ENCODE measurements around the gene DLGAP1.

Gene DLGAP1

GRCh38 chr18:3508576-3509549, 946.2 kb downstream of the DLGAP1 start:
- no peak for DNase-seq (ENCODE audit: low read depth, low spot score)

- no peak for DNase-seq (ENCODE audit: low read depth, low spot score)
These were observed 950.5 kb downstream of the DLGAP1 start for GRCh38 chr18:3504637-3505036.

DNA sequence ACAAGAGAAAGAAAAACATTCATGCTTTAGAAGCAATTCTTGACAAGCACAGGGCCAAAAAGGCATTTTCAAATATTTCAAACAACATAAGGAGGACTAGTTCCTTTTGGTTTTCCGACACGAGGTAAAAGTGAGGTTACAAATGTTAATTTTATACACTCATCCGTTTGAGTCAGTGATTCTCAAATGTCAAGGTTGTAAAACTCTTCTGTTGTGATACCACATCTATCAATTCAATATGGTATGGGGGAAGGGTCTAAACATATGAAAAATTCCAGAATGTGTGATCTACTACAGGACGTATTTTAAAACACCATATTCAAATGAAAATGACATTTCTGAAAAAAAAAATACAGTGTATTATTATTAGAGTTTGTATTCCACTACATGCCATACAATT, 952.5 kb downstream of the DLGAP1 start:
- no peak for DNase-seq (ENCODE audit: low read depth, low spot score)

- DNase-seq (ENCODE audit: low read depth, low spot score): no peak
These were observed 955.1 kb downstream of the DLGAP1 start for GRCh38 chr18:3500016-3500415.

- no peak for DNase-seq (ENCODE audit: low read depth, low spot score)
These were observed 955.6 kb downstream of the DLGAP1 start for GRCh38 chr18:3499501-3499900.

GRCh38 chr18:3498698-3499471, 956.2 kb downstream of the DLGAP1 start:
- DNase-seq (ENCODE audit: low read depth, low spot score): no peak

GRCh38 chr18:3495691-3496430, 959.2 kb downstream of the DLGAP1 start:
- no peak for DNase-seq (ENCODE audit: low read depth, low spot score)

DNA sequence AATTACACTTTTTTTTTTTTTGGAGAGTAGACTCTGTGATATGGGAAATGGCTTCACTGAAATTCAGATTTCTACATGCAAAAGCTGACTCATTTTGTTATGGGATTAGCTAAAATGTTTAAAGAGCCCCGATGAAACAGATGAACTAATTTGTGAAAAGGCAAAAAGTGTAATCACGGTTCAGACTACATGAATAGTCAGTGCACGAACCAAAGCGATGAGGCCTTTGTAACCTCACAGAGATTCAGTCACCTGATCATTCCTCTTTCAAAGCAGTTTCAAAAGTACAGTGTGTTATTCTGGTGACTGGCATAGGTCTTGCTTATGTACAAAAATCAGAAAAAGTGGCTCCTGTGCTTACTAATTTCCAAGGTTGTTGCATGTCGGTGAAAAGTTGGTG, 960.5 kb downstream of the DLGAP1 start:
- DNase-seq (ENCODE audit: low read depth, low spot score): no peak

GRCh38 chr18:3494245-3494526, 960.9 kb downstream of the DLGAP1 start:
- no peak for DNase-seq (ENCODE audit: low read depth, low spot score)

DNA sequence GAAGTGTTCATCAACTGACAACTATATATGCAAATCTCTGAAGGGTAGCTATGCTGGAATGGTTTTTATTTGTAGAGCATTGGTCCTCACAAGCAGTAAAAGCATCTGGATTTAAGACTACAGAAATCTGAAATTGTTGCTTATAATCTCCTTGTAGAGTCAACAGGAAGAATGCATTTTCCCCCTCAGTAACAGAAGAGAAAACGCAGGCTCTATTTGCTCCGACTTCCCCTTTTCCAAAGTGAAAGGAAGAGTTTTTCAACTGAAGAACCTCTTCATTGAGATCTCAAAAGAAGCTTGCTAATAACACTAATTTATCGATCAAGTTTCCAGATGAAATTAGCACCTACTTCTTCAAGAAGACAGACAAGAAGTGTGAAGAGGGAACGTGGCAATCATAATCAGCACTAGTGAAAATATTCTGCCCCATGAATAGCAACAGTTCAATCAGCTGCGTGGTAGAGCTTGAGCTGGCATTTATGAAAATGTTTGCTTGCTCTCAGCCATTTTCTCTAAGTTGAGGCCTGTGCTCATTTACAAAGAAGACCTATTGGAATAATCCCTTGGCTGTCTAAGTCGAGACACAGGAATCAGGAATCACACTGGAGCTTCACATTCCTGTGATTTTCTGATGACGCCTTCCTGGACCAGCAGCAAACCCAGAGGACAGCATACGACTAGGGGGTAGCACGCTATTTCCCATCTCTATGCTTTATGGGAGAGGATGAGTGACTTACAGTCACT, 961.4 kb downstream of the DLGAP1 start:
- no peak for DNase-seq (ENCODE audit: low read depth, low spot score)

GRCh38 chr18:3492721-3493120, 962.4 kb downstream of the DLGAP1 start:
- no peak for DNase-seq (ENCODE audit: low read depth, low spot score)

DNA sequence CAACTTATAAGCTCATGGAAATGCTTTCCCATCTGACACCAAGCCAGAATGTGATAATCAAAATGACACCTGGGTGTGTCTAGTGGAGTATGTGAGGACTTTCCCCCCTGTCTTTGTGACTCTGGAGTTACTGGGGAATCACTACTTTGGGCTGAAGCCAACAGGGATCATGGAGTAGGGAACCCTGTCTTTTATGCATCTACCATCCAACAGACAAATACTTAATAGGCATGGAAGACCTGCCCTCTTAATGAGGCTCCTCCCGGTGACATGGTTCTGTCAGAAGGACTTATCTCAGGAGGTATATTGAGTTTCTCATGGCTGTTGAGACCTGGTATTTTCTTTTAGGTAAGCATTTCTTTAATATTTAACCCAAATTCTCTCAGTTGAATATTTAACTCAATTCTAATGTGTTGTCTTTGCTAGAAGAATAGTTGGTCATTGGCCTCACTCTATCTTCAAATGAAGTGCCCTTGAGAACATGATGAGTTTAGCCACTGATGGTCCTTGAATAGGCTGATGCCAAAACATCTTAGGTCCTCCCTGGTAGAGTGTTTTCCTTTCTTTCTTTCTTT, 963.0 kb downstream of the DLGAP1 start:
- DNase-seq (ENCODE audit: low read depth, low spot score): no peak

DNA sequence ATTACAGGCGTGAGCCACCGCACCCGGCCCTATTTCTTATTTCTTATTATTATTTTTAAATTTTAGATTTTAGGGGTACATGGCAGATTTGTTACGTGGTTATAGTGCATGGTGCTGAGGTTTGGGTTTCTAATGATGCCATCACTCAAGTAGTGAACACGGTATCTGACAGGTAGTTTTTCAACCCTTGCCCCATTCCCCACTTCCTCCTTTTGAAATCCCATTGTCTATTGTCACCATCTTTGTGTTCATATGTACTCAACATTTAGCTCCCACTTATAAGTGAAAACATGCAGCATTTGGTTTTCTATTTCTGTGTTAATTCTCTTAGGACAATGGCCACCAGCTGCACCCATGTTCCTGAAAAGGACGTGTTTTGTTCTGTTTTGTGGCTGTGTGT, 965.6 kb downstream of the DLGAP1 start:
- no peak for DNase-seq (ENCODE audit: low read depth, low spot score)

GRCh38 chr18:3486512-3486911, 968.6 kb downstream of the DLGAP1 start:
- no peak for DNase-seq (ENCODE audit: low read depth, low spot score)

DNA sequence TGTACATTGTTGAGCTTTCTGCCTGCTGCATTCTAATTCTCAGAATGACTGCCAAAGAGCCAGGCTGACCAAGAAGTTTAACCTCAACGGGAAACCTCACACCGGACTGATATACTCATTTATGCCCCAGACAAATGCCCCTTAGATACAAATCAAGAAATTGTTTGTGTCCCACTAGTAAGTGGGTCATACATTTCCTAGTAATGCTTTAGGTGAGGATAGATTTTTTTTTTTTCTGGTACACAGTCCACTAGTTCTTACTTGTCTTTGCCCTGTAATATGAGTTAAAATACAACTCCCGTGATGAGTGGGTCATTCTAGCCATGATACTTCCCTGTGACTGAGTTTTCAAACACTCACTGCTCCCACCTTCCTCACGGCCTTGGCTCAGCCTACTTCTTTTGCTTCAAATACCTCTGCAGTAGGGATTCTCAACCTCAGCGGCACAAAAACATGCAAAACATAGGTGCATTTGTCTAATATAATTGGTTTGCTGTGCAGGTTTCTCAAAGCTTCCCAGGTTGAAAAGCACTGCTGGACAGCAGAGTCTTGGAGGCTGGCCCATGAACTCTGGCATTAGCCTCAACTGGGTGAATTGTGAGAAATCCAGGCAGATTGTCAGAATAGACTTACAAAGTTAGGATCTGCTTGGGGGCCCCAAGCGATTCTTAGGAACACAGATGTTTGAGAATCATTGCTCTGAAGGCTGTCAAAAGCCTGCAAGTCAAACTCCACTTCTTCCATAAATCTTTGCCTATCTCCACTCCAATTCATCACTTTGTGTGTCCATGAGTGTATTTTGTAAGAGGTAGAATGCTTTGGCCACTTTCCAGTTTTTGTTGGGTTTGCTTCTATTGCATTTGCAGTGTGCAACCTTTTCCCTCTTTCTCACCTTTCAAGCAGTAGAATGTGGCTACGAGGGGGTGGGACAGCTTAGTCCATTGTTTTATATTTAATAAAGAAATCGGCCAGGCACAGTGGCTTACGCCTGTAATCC, 969.7 kb downstream of the DLGAP1 start:
- no peak for DNase-seq (ENCODE audit: low read depth, low spot score)

DNA sequence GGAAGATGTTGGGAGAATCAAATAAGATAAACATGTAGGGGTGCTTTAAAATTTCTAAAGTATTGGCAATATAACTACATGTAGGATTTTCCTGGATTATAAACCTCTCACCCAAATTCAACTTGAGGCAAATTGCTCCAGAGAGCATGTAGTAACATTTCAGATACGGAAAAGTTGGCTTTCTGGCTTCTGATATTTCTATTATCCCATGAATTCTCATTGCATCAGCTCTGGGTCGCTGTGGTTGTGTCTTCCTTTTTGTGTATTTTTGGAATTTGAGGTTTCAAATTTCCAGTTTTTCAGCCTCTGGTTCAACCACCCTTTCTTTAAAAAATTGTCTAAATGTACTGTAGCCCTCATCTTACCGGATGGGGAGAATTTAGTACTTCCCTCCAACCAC, 972.8 kb downstream of the DLGAP1 start:
- no peak for DNase-seq (ENCODE audit: low read depth, low spot score)

DNA sequence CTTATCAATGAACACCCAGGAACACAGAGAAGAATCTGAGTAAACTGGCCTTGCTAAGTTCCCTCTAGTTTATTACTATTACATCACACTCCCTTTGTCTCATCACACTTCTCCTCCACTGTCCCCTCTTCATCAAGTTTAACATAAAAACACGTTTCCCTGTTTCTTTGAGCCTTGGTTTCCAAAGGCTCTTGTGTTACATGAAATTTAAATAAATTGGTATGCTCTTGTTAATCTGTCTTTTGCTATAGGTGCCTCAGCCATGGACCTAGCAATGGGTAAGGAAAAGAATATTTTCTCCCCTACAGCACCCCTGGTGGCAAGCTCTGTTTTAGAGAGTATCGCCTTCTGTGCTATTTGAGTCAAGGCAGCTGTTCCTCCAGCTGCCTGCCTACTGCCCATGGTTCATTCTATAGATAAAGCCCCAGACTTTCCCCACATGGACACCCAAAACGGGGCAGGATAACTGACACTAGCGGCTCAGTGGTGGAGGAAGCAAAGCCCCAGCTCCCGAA, 973.4 kb downstream of the DLGAP1 start:
- DNase-seq (ENCODE audit: low read depth, low spot score): no peak

DNA sequence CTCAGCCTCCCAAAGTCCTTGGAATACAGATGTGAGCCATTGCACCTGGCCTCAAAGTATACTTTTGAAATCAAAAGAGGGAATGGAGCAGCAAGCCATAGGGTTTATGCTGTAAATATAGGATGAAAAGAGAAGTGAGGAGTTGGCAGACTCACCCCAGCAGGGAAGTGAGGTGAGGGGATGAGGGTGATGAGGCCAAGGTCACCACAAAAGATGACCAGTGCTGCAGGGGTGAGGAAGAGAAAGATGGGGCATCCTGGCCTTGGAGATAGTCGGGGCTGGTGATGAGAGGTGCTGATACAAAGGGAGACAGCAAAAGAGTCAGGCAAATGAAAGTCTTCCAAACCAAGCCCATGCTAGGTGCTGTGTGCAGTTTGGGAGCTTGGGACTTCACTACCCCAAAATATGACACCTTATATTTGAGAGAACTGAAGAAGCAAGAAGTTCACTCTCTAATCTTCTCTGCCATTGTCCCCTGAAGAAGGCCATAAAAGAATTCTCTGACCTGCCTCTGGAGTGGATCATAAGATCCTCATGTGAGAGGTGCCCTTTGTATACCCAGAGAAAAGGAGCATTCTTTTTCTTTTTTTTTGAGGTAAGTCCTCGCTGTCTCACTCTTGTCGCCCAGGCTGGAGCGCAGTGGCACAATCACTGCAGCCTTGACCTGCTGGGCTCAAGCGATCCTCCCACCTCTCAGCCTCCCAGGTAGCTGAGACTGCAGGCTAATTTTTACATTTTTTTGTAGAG, 974.1 kb downstream of the DLGAP1 start:
- DNase-seq (ENCODE audit: low read depth, low spot score): no peak

DNA sequence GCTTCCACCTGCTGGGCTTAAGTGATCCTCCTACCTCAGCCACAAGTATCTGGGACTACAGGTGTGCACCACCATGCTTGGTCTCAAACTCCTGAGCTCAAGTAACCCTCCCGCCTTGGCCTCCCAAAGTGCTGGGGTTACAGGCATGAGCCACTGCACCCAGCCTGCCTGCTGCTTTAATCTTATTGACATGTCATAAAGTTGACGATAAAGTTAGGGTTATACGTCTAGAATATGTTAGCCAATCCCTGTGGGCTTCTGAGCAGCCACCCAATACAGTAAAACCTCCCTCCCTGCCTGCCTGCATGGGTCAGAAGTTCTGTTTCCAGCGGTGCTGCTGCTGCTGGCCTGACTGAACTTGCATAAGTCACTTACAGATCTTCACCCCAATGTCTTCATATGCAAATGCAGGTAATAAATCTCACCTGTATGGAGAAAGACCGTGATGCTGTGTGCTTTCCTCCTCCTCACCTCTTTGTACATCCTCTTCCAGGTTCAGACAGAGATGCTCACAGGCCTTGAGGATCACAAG, 975.1 kb downstream of the DLGAP1 start:
- no peak for DNase-seq (ENCODE audit: low read depth, low spot score)
